ENCODE results near the gene TMEM40.

TMEM40 gene

GRCh38 chr3:12709334-12709733 is 49.7 kb downstream of the TMEM40 start:
- no peak overlapping the region for H3K4me3 ChIP-seq (ENCODE audit: control insufficient read depth, low read depth, low read length)
- TF ChIP-seq CTCF (conservative IDR thresholded peaks at IDR 0.05; ENCODE audit: control insufficient read depth, insufficient read depth, low read depth, low read length) = no peak
- DNase-seq (ENCODE audit: low read depth) = no peak

GRCh38 chr3:12708584-12709192 is 50.4 kb downstream of the TMEM40 start:
- no peak overlapping the region for H3K4me3 ChIP-seq (ENCODE audit: control insufficient read depth, low read depth, low read length)
- TF ChIP-seq CTCF (conservative IDR thresholded peaks at IDR 0.05; ENCODE audit: control insufficient read depth, insufficient read depth, low read depth, low read length) = peak; percentile 40
- peak; percentile 86 for DNase-seq (ENCODE audit: low read depth)

- peak; percentile 71 for DNase-seq (ENCODE audit: low read depth)
- TF ChIP-seq CTCF (conservative IDR thresholded peaks at IDR 0.05; ENCODE audit: control insufficient read depth, insufficient read depth, low read depth, low read length) = no peak
- no peak overlapping the region for H3K4me3 ChIP-seq (ENCODE audit: control insufficient read depth, low read depth, low read length)
Measured at GRCh38 chr3:12707449-12707848, 51.6 kb downstream of the TMEM40 start.

- DNase-seq (ENCODE audit: low read depth) = peak; percentile 79
- H3K4me3 ChIP-seq (ENCODE audit: control insufficient read depth, low read depth, low read length) = no peak overlapping the region
- peak; percentile 89 for TF ChIP-seq CTCF (conservative IDR thresholded peaks at IDR 0.05; ENCODE audit: control insufficient read depth, insufficient read depth, low read depth, low read length)
Measured at GRCh38 chr3:12706504-12707253, 52.4 kb downstream of the TMEM40 start.

- DNase-seq (ENCODE audit: low read depth) = peak; percentile 85
- no peak overlapping the region for H3K4me3 ChIP-seq (ENCODE audit: control insufficient read depth, low read depth, low read length)
- TF ChIP-seq CTCF (conservative IDR thresholded peaks at IDR 0.05; ENCODE audit: control insufficient read depth, insufficient read depth, low read depth, low read length) = no peak
Measured at GRCh38 chr3:12705981-12706380, 53.1 kb downstream of the TMEM40 start.

- no peak for DNase-seq (ENCODE audit: low read depth)
- no peak for TF ChIP-seq CTCF (conservative IDR thresholded peaks at IDR 0.05; ENCODE audit: control insufficient read depth, insufficient read depth, low read depth, low read length)
- no peak overlapping the region for H3K4me3 ChIP-seq (ENCODE audit: control insufficient read depth, low read depth, low read length)
Measured at GRCh38 chr3:12705374-12705926, 53.6 kb downstream of the TMEM40 start.

Measured in fibroblast of mammary gland (primary cell).